ENCODE measurements around the gene PLA2G4F.
"Not testable (repeated sequence)": the region's sequence is repeated elsewhere in the genome, so short reads cannot be mapped to it uniquely, and the experiment has no call there.

PLA2G4F gene

DNA sequence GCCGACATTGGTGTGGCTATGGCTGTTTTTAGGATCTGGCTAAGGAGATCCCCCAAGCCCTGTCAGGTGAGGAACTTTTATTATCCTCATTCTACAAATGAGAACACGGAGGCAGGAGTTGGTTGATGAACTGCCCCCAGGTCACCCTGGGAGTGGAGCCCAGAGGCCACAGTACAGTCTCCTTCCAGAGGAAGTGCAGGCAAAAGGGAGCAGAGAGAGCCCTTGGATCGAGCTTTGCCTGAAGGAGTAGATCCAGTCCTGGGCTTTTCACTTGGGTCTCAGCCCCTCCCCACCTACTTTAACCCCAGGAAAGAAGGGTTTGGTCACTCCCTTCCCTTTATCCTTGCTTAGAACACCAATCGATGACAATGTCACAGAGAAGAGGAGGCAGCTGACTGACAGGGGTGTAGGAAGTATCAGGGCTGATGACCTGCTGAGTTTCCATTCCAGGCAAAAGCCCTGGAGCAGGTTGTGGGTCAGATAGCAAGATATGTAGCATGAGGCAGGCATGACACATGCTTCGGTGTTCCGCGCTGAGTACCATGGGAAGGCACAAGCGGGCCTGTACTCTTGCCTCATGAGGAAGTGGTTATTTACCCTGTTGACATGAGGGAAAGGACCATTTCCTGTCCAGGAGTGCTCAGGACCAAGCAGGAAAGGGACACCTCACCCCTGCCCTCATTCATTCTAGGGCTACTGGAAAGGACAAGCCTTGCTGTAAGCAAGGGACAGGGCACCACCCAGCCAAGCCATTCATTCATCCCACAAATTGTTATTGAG, 56.2 kb downstream of the PLA2G4F start:
- H3K36me3 ChIP-seq (ENCODE audit: control insufficient read depth, insufficient read depth, low read length) = no peaks in the 10 kb centered on the region
- H3K4me3 ChIP-seq (ENCODE audit: low read length) = no peak overlapping the region
- H3K4me1 ChIP-seq (ENCODE audit: control insufficient read depth, insufficient read depth, low read length) = no peaks in the 10 kb centered on the region
- WGBS (ENCODE audit: insufficient coverage, insufficient read length) = no CpG with 5 or more reads among the region's 8 CpGs
- no peak overlapping the region for H3K27ac ChIP-seq (ENCODE audit: low read length)
- no peaks in the 10 kb centered on the region for H3K27me3 ChIP-seq (ENCODE audit: control insufficient read depth, insufficient read depth, low read length)
- DNase-seq (ENCODE audit: low read depth, low spot score) = no peak
- no peaks in the 10 kb centered on the region for H3K9me3 ChIP-seq (ENCODE audit: control insufficient read depth, insufficient read depth, low read length)

DNA sequence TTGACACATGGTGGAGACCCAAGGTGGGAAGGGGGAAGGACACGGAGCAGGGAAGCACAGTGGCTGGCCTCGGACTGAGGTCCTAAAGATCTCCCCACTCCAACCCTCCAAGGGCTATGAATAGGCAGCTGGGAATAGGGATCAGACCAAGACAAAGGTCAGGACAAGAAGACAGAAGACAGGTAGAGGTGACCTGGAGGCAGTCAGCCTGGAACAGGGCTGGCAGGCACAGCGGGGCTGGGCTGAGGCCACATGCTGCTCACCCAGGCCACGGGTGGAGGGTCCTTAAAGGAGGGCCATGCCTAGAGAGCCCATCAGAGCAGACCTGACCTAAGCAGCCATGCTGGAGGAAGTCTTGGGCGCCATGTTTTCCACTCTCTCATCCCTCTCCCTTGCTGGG, 59.4 kb downstream of the PLA2G4F start:
- Histone ChIP-seq H3K4me1 (ENCODE audit: control insufficient read depth, insufficient read depth, low read length) (peaks cover 2% of the 10 kb centered on the region), H3K4me3 (ENCODE audit: low read length) (no peak overlapping the region), H3K9me3 (ENCODE audit: control insufficient read depth, insufficient read depth, low read length) (no peaks in the 10 kb centered on the region), H3K27me3 (ENCODE audit: control insufficient read depth, insufficient read depth, low read length) (no peaks in the 10 kb centered on the region), H3K36me3 (ENCODE audit: control insufficient read depth, insufficient read depth, low read length) (no peaks in the 10 kb centered on the region), H3K27ac (ENCODE audit: low read length) (no peak overlapping the region)
- WGBS (ENCODE audit: insufficient coverage, insufficient read length) = no CpG with 5 or more reads among the region's 5 CpGs
- DNase-seq (ENCODE audit: low read depth, low spot score) = no peak

- no peaks in the 10 kb centered on the region for H3K27me3 ChIP-seq (ENCODE audit: control insufficient read depth, insufficient read depth, low read length)
- DNase-seq (ENCODE audit: low read depth, low spot score) = no peak
- H3K4me1 ChIP-seq (ENCODE audit: control insufficient read depth, insufficient read depth, low read length) = peaks cover 2% of the 10 kb centered on the region
- H3K36me3 ChIP-seq (ENCODE audit: control insufficient read depth, insufficient read depth, low read length) = no peaks in the 10 kb centered on the region
- WGBS (ENCODE audit: insufficient coverage, insufficient read length) = no CpG with 5 or more reads among the region's 6 CpGs
- no peaks in the 10 kb centered on the region for H3K9me3 ChIP-seq (ENCODE audit: control insufficient read depth, insufficient read depth, low read length)
- no peak within 1 kb of the TSS for H3K4me3 ChIP-seq (ENCODE audit: low read length)
- H3K27ac ChIP-seq (ENCODE audit: low read length) = no peak within 1 kb of the TSS
These were observed 61.9 kb downstream of the PLA2G4F start, which contains the start of gene PLA2G4D for GRCh38 chr15:42094512-42094963. PLA2G4D (minus strand) TSS chr15:42094562; CDS start chr15:42094459, 103 bp downstream.

- WGBS (ENCODE audit: insufficient coverage, insufficient read length) = no CpG with 5 or more reads among the region's 7 CpGs
- no peak for DNase-seq (ENCODE audit: low read depth, low spot score)
- peaks cover 2% of the 10 kb centered on the region for H3K4me1 ChIP-seq (ENCODE audit: control insufficient read depth, insufficient read depth, low read length)
- H3K27ac ChIP-seq (ENCODE audit: low read length) = no peak overlapping the region
- no peaks in the 10 kb centered on the region for H3K36me3 ChIP-seq (ENCODE audit: control insufficient read depth, insufficient read depth, low read length)
- H3K4me3 ChIP-seq (ENCODE audit: low read length) = no peak overlapping the region
- H3K27me3 ChIP-seq (ENCODE audit: control insufficient read depth, insufficient read depth, low read length) = no peaks in the 10 kb centered on the region
- no peaks in the 10 kb centered on the region for H3K9me3 ChIP-seq (ENCODE audit: control insufficient read depth, insufficient read depth, low read length)
These were observed 62.5 kb downstream of the PLA2G4F start for GRCh38 chr15:42093966-42094365.

DNA sequence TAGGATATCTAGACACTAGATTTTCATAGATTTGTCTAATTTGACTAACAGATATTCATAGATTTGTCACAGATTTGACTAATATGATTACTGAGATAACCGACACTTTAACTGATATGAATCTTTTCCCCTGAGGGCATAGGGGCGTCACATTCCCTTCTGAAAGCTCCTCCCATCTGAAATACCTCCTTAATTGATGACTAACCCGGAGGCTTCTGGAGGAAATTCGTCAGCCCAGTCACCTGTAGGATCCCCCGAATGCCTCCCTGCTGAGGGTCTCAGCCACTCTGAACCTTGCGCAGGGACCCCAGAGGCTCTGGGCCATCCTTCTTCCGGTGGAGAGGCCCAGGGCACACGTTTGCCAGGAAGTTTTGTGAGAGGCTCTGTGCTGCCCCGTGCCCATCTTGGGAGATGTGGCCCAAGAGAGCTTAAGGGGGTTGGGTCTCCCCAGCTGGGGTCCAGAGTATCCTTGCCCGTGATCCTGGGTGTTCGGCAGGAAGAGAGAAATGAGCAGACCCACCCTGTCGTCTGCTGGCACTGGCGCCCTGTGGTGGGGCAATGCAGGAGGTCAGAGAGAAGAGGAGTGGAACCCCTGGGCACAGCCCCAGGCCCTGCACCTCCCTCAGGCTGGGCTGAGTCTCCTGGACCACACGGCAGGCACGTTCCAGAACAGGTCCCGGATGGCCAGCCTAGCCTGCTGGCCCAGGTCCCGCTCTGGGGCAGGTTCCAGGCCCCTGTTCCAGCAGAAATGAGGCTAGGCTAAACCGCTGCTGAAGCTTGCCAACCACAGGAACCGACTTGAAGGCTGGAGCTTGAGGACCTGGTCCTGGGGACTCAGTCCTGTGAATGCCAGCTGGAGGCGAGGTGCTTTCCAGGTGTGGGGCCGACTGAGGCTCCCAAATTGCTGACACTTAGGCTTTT, 63.8 kb downstream of the PLA2G4F start:
- DNase-seq (ENCODE audit: low read depth, low spot score) = no peak
- Histone ChIP-seq H3K4me1 (ENCODE audit: control insufficient read depth, insufficient read depth, low read length) (peaks cover 2% of the 10 kb centered on the region), H3K36me3 (ENCODE audit: control insufficient read depth, insufficient read depth, low read length) (no peaks in the 10 kb centered on the region), H3K4me3 (ENCODE audit: low read length) (no peak overlapping the region), H3K27me3 (ENCODE audit: control insufficient read depth, insufficient read depth, low read length) (no peaks in the 10 kb centered on the region), H3K27ac (ENCODE audit: low read length) (no peak overlapping the region), H3K9me3 (ENCODE audit: control insufficient read depth, insufficient read depth, low read length) (no peaks in the 10 kb centered on the region)
- WGBS (ENCODE audit: insufficient coverage, insufficient read length) = no CpG with 5 or more reads among the region's 21 CpGs

- no CpG with 5 or more reads among the region's 14 CpGs for WGBS (ENCODE audit: insufficient coverage, insufficient read length)
- H3K9me3 ChIP-seq (ENCODE audit: control insufficient read depth, insufficient read depth, low read length); H3K4me1 ChIP-seq (ENCODE audit: control insufficient read depth, insufficient read depth, low read length); DNase-seq (ENCODE audit: low read depth, low spot score); H3K36me3 ChIP-seq (ENCODE audit: control insufficient read depth, insufficient read depth, low read length); H3K27ac ChIP-seq (ENCODE audit: low read length); H3K27me3 ChIP-seq (ENCODE audit: control insufficient read depth, insufficient read depth, low read length); H3K4me3 ChIP-seq (ENCODE audit: low read length): not testable (repeated sequence)
These were observed 64.6 kb downstream of the PLA2G4F start for GRCh38 chr15:42091753-42092397.

- peaks cover 2% of the 10 kb centered on the region for H3K4me1 ChIP-seq (ENCODE audit: control insufficient read depth, insufficient read depth, low read length)
- no peak overlapping the region for H3K4me3 ChIP-seq (ENCODE audit: low read length)
- no peak overlapping the region for H3K27ac ChIP-seq (ENCODE audit: low read length)
- no peaks in the 10 kb centered on the region for H3K27me3 ChIP-seq (ENCODE audit: control insufficient read depth, insufficient read depth, low read length)
- no peaks in the 10 kb centered on the region for H3K9me3 ChIP-seq (ENCODE audit: control insufficient read depth, insufficient read depth, low read length)
- H3K36me3 ChIP-seq (ENCODE audit: control insufficient read depth, insufficient read depth, low read length) = no peaks in the 10 kb centered on the region
- no peak for DNase-seq (ENCODE audit: low read depth, low spot score)
- WGBS (ENCODE audit: insufficient coverage, insufficient read length) = no CpG with 5 or more reads among the region's 9 CpGs
These were observed 65.7 kb downstream of the PLA2G4F start for GRCh38 chr15:42090781-42091180.

DNA sequence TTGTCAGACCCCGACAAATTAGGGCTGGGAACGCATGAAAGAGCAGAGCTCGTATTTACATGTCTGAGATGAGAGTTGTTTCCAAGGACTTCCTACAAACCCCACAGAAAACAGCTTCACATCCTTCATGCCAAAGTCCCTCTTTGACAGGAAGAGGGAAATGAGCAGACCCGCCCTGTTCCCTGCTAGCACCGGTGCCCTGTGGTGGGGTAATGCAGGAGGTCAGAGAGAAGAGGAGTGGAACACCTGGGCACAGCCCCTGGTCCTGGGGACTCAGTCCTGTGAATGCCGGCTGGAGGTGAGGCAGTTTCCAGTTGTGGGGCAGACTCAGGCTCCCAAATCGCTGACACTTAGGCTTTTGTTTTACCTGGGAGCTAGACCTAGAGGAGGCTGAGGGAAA, 66.1 kb downstream of the PLA2G4F start:
- Histone ChIP-seq H3K4me3 (ENCODE audit: low read length) (no peak overlapping the region), H3K4me1 (ENCODE audit: control insufficient read depth, insufficient read depth, low read length) (peaks cover 2% of the 10 kb centered on the region), H3K27me3 (ENCODE audit: control insufficient read depth, insufficient read depth, low read length) (no peaks in the 10 kb centered on the region), H3K9me3 (ENCODE audit: control insufficient read depth, insufficient read depth, low read length) (no peaks in the 10 kb centered on the region), H3K36me3 (ENCODE audit: control insufficient read depth, insufficient read depth, low read length) (no peaks in the 10 kb centered on the region), H3K27ac (ENCODE audit: low read length) (no peak overlapping the region)
- WGBS (ENCODE audit: insufficient coverage, insufficient read length) = no CpG with 5 or more reads among the region's 7 CpGs
- DNase-seq (ENCODE audit: low read depth, low spot score) = no peak

- H3K27me3 ChIP-seq (ENCODE audit: control insufficient read depth, insufficient read depth, low read length) = no peaks in the 10 kb centered on the region
- H3K4me3 ChIP-seq (ENCODE audit: low read length) = no peak overlapping the region
- DNase-seq (ENCODE audit: low read depth, low spot score) = no peak
- H3K4me1 ChIP-seq (ENCODE audit: control insufficient read depth, insufficient read depth, low read length) = peaks cover 2% of the 10 kb centered on the region
- H3K27ac ChIP-seq (ENCODE audit: low read length) = no peak overlapping the region
- no CpG with 5 or more reads among the region's 4 CpGs for WGBS (ENCODE audit: insufficient coverage, insufficient read length)
- no peaks in the 10 kb centered on the region for H3K36me3 ChIP-seq (ENCODE audit: control insufficient read depth, insufficient read depth, low read length)
- H3K9me3 ChIP-seq (ENCODE audit: control insufficient read depth, insufficient read depth, low read length) = no peaks in the 10 kb centered on the region
These were observed 66.5 kb downstream of the PLA2G4F start for GRCh38 chr15:42089942-42090341.
